GDM1 (cell line): Measurements from ENCODE around the gene DSCAML1.

Experiments
- DNase-seq: peaks from one replicate; lab custom pipeline; 2025; lab: John Stamatoyannopoulos, UW

DSCAML1 gene

DNA sequence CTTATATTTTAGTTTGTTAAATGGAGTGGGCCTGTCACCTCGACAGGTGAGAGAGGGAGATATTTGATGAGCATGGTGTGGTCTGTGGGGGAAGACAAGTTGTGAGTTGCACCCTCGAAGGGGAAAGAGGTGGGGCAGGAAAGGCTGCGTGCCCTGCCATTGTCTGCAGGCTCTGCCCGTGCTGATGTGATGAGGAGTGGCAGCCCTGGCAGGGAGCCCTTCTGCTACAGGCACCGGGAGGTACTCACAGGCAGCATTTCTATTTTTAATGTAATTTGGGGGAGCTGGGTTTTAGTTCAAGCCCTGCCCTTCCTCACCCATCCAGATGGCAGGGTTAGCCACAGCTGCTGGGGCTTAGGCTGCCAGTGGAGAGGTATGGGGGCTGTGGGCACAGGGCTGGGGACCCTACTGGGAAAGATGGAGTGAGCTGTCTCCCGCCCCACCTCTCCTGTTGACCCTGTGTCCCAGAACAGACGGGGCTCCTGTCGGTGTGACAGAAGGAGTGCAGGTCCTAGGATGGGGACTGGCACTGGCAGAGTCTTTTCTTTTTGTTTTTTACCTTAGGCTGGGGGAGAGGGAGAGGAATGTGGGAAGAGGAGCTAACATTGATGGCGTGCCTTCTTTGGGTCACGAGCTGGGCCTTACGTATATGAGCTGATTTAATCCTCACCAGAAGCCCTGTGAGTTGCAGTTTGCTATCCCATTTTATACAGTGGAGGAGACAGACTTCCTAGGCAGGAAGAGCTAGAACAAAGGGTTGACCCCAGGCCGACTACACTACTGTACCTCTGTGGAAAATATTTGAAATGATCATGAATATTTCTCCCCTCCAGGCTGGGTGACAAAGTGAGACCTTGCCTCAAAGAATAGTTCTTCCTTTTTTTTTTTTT is 417.8 kb downstream of the DSCAML1 start:
- no peak for DNase-seq
